ENCODE data around the gene EZH1. TPM values are rescaled to one million over a fixed set of nuclear protein-coding genes. Genes with fewer than 3 reads are reported as not detected.

Gene EZH1
- polyA plus RNA-seq, 1 donor from 2014 or later, result 52.5 TPM

- Histone ChIP-seq H3K27me3 (ENCODE audit: insufficient read depth, low read depth, low read length) (no peaks in the 10 kb centered on the region), H2AFZ (ENCODE audit: low read depth, low read length) (no peak overlapping the region), H3K9me3 (ENCODE audit: low read length) (no peaks in the 10 kb centered on the region), H3K9me2 (ENCODE audit: insufficient read depth, low read length) (no peaks in the 10 kb centered on the region), H3F3A (ENCODE audit: insufficient read depth, low read length, poor library complexity, severe bottlenecking) (no peaks in the 10 kb centered on the region), H3K4me3 (ENCODE audit: low read length) (peak overlapping the region; percentile 80), H3K9ac (ENCODE audit: low read length) (peak overlapping the region; percentile 86), H4K20me1 (ENCODE audit: insufficient read depth) (no peaks in the 10 kb centered on the region), H3K79me2 (replicated peaks; ENCODE audit: insufficient read depth, low read length) (peaks cover 8% of the 10 kb centered on the region), H3K4me2 (ENCODE audit: low read length) (peak overlapping the region; percentile 43), H3K36me3 (ENCODE audit: insufficient read depth, low read length) (no peaks in the 10 kb centered on the region), H3K27ac (ENCODE audit: low read length) (no peak overlapping the region)
- TF ChIP-seq TAF1 (IDR thresholded peaks at IDR 0.05; ENCODE audit: low read depth), result no peak
- no peak for TF ChIP-seq POLR2AphosphoS5 (IDR thresholded peaks at IDR 0.05)
Observed at GRCh38 chr17:42675348-42675964, 69.4 kb downstream of the EZH1 start.

DNA sequence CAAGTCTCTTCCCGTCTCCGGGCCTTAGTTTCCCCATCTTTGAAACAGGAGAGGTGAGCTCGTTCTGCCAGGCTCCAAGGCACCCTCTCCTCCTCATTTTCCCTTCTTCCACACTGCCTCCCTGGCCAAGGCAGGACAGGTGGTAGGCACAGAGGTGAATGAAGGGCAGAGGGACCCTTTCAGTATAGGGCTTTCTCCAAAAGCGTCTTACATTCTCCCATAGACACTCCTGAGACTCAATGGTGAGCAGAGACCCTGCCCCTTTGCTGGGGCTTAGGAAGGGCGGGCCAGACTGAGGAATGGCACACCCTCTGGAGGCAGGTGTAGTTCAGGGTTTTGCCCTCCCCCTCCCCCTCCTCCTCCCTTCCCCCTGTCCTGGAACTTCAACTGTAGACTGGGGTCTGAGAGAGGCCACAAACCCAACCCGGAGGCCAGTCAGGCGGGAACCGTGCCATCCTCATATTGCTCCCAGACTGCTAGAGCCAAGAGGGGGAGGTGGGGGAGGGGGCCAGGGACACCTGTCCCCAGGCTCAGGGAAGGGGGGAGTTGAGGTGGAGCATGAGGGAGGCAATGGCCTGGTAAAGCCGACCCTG lies 70.0 kb downstream of the EZH1 start:
- peak overlapping the region; percentile 80 for H3K4me3 ChIP-seq (ENCODE audit: low read length)
- no peaks in the 10 kb centered on the region for H3K36me3 ChIP-seq (ENCODE audit: insufficient read depth, low read length)

More for the DNA sequence above, 70.0 kb downstream of the EZH1 start:
- H3K9ac ChIP-seq (ENCODE audit: low read length), result peak overlapping the region; percentile 86
- H4K20me1 ChIP-seq (ENCODE audit: insufficient read depth), result no peaks in the 10 kb centered on the region
- H3K27ac ChIP-seq (ENCODE audit: low read length), result no peak overlapping the region
- TF ChIP-seq SMC3 (conservative IDR thresholded peaks at IDR 0.05; ENCODE audit: poor library complexity) (no peak), EP300 (conservative IDR thresholded peaks at IDR 0.05; ENCODE audit: poor library complexity, severe bottlenecking) (no peak), POLR2AphosphoS5 (IDR thresholded peaks at IDR 0.05) (no peak), TAF1 (IDR thresholded peaks at IDR 0.05; ENCODE audit: low read depth) (no peak), MXI1 (conservative IDR thresholded peaks at IDR 0.05; ENCODE audit: poor library complexity, severe bottlenecking) (no peak), RAD21 (conservative IDR thresholded peaks at IDR 0.05) (no peak), EZH2 (IDR thresholded peaks at IDR 0.05; ENCODE audit: borderline replicate concordance, insufficient read depth, low read length, poor library complexity, severe bottlenecking) (no peak)
- TF ChIP-seq, protein P1, sequence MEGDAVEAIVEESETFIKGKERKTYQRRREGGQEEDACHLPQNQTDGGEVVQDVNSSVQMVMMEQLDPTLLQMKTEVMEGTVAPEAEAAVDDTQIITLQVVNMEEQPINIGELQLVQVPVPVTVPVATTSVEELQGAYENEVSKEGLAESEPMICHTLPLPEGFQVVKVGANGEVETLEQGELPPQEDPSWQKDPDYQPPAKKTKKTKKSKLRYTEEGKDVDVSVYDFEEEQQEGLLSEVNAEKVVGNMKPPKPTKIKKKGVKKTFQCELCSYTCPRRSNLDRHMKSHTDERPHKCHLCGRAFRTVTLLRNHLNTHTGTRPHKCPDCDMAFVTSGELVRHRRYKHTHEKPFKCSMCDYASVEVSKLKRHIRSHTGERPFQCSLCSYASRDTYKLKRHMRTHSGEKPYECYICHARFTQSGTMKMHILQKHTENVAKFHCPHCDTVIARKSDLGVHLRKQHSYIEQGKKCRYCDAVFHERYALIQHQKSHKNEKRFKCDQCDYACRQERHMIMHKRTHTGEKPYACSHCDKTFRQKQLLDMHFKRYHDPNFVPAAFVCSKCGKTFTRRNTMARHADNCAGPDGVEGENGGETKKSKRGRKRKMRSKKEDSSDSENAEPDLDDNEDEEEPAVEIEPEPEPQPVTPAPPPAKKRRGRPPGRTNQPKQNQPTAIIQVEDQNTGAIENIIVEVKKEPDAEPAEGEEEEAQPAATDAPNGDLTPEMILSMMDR (IDR thresholded peaks at IDR 0.05; ENCODE audit: poor library complexity, severe bottlenecking), result no peak
- TF ChIP-seq, protein P2, sequence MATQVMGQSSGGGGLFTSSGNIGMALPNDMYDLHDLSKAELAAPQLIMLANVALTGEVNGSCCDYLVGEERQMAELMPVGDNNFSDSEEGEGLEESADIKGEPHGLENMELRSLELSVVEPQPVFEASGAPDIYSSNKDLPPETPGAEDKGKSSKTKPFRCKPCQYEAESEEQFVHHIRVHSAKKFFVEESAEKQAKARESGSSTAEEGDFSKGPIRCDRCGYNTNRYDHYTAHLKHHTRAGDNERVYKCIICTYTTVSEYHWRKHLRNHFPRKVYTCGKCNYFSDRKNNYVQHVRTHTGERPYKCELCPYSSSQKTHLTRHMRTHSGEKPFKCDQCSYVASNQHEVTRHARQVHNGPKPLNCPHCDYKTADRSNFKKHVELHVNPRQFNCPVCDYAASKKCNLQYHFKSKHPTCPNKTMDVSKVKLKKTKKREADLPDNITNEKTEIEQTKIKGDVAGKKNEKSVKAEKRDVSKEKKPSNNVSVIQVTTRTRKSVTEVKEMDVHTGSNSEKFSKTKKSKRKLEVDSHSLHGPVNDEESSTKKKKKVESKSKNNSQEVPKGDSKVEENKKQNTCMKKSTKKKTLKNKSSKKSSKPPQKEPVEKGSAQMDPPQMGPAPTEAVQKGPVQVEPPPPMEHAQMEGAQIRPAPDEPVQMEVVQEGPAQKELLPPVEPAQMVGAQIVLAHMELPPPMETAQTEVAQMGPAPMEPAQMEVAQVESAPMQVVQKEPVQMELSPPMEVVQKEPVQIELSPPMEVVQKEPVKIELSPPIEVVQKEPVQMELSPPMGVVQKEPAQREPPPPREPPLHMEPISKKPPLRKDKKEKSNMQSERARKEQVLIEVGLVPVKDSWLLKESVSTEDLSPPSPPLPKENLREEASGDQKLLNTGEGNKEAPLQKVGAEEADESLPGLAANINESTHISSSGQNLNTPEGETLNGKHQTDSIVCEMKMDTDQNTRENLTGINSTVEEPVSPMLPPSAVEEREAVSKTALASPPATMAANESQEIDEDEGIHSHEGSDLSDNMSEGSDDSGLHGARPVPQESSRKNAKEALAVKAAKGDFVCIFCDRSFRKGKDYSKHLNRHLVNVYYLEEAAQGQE (IDR thresholded peaks at IDR 0.05; ENCODE audit: borderline replicate concordance), result no peak
- no peak overlapping the region for H3K4me2 ChIP-seq (ENCODE audit: low read length)
- H2AFZ ChIP-seq (ENCODE audit: low read depth, low read length), result no peak overlapping the region
- no peaks in the 10 kb centered on the region for H3K27me3 ChIP-seq (ENCODE audit: insufficient read depth, low read depth, low read length)
- no peaks in the 10 kb centered on the region for H3K9me2 ChIP-seq (ENCODE audit: insufficient read depth, low read length)
- H3F3A ChIP-seq (ENCODE audit: insufficient read depth, low read length, poor library complexity, severe bottlenecking), result no peaks in the 10 kb centered on the region
- no peaks in the 10 kb centered on the region for H3K9me3 ChIP-seq (ENCODE audit: low read length)
- H3K79me2 ChIP-seq (replicated peaks; ENCODE audit: insufficient read depth, low read length), result peaks cover 8% of the 10 kb centered on the region
